HG02884 (cell line): ENCODE measurements around the gene STAM.
"Not testable (repeated sequence)": the region's sequence is repeated elsewhere in the genome, so short reads cannot be mapped to it uniquely, and the experiment has no call there.

Source experiments
- ATAC-seq: cut with Tn5 transposase; IDR thresholded peaks from one replicate; pipeline ENCODE4 v1.9.1; 2021; ENCODE audit warnings: mild to moderate bottlenecking, moderate library complexity; ENCODE audit not compliant: unreplicated experiment

Gene STAM

GRCh38 chr10:17722317-17723014 lies 78.5 kb downstream of the STAM start:
- ATAC-seq = not testable (repeated sequence)

- no peak for ATAC-seq
Observed at GRCh38 chr10:17725703-17726102, 81.8 kb downstream of the STAM start.

- no peak for ATAC-seq
Observed at GRCh38 chr10:17729630-17730029, 85.7 kb downstream of the STAM start.

- ATAC-seq = no peak
Observed at GRCh38 chr10:17730667-17731066, 86.7 kb downstream of the STAM start.

GRCh38 chr10:17731331-17732020 lies 87.5 kb downstream of the STAM start:
- no peak for ATAC-seq

- no peak for ATAC-seq
Observed at GRCh38 chr10:17733620-17734019, 89.7 kb downstream of the STAM start.

- no peak for ATAC-seq
Observed at GRCh38 chr10:17734432-17735080, 90.6 kb downstream of the STAM start.

GRCh38 chr10:17735166-17735941 lies 91.4 kb downstream of the STAM start:
- no peak for ATAC-seq

GRCh38 chr10:17736223-17736622 lies 92.3 kb downstream of the STAM start:
- ATAC-seq = no peak

- ATAC-seq = peak; percentile 49
Observed at GRCh38 chr10:17737027-17737965, 93.3 kb downstream of the STAM start.

GRCh38 chr10:17740668-17741067 lies 96.7 kb downstream of the STAM start:
- no peak for ATAC-seq

- ATAC-seq = no peak
Observed at GRCh38 chr10:17742918-17743317, 99.0 kb downstream of the STAM start.

GRCh38 chr10:17743437-17743836 lies 99.5 kb downstream of the STAM start:
- ATAC-seq = no peak

GRCh38 chr10:17744341-17744861 lies 100.5 kb downstream of the STAM start:
- no peak for ATAC-seq

- ATAC-seq = no peak
Observed at GRCh38 chr10:17747883-17748550, 104.1 kb downstream of the STAM start.

- no peak for ATAC-seq
Observed at GRCh38 chr10:17749890-17750289, 105.9 kb downstream of the STAM start.

GRCh38 chr10:17751781-17752445 lies 108.0 kb downstream of the STAM start, which contains the start of gene TMEM236:
Gene TMEM236 (plus strand): TSS chr10:17752201. CDS start chr10:17752296, 95 bp downstream.
- no peak for ATAC-seq

GRCh38 chr10:17756557-17757217 lies 112.7 kb downstream of the STAM start:
- peak; percentile 84 for ATAC-seq
